Spleen (tissue), 11 donors: Measurements from ENCODE around the gene ZEB1. TPM values are rescaled to one million over a fixed set of nuclear protein-coding genes. Genes with fewer than 3 reads are reported as not detected.

Experiments
- DNase-seq: peaks from one replicate; pipeline ENCODE4 v3.0.0-alpha.2; 2020
- H3K27ac ChIP-seq, 8 donors: fragments of 200-600 bp; sonication (generic) in 7 of 8; 1 replicate in 4 of 8; 2 replicates in 4 of 8; pipeline versions ENCODE4 v1.5.0 to v1.8.0; 2016 to 2021; ENCODE audit warnings: inconsistent platforms in 4 of 8, mild to moderate bottlenecking in 4 of 8, moderate library complexity in 1 of 8
- H3K27me3 ChIP-seq, 7 donors: fragments of 200-600 bp; sonication (generic) in 6 of 7; replicated peaks in 1 of 7; 1 replicate in 4 of 7; 2 replicates in 3 of 7; pipeline versions ENCODE4 v1.5.0 to v1.8.0; 2016 to 2021; ENCODE audit warnings: inconsistent platforms in 3 of 7, mild to moderate bottlenecking in 1 of 7
- H3K36me3 ChIP-seq, 6 donors: fragments of 200-600 bp; sonication (generic) in 5 of 6; 1 replicate in 4 of 6; 2 replicates in 2 of 6; pipeline versions ENCODE4 v1.5.0 to v1.8.0; 2016 to 2021; ENCODE audit warnings: inconsistent platforms in 2 of 6
- H3K4me1 ChIP-seq, 6 donors: fragments of 200-600 bp; sonication (generic) in 5 of 6; 1 replicate in 3 of 6; 2 replicates in 3 of 6; pipeline versions ENCODE4 v1.5.0 to v1.8.0; 2016 to 2021; ENCODE audit warnings: inconsistent platforms in 3 of 6
- H3K4me3 ChIP-seq, 8 donors: fragments of 200-600 bp; sonication (generic) in 7 of 8; 1 replicate in 4 of 8; 2 replicates in 4 of 8; pipeline versions ENCODE4 v1.5.0 to v1.8.0; 2016 to 2021; ENCODE audit warnings: inconsistent platforms in 4 of 8, mild to moderate bottlenecking in 4 of 8, moderate library complexity in 2 of 8
- H3K9me3 ChIP-seq, 8 donors: fragments of 200-600 bp; sonication (generic) in 7 of 8; 1 replicate in 4 of 8; 2 replicates in 4 of 8; pipeline versions ENCODE4 v1.5.0 to v1.8.0; 2016 to 2021; ENCODE audit warnings: inconsistent platforms in 4 of 8
- CTCF ChIP-seq, 11 experiments: fragments of 200-600 bp in 7 of 11; fragments of 450-650 bp in 4 of 11; sonication (generic) in 4 of 11; IDR thresholded peaks in 8 of 11; conservative IDR thresholded peaks in 3 of 11; 1 replicate in 7 of 11; 2 replicates in 4 of 11; pipeline versions ENCODE4 v1.4.0 to v1.8.0; 2016 to 2021; ENCODE audit warnings: antibody characterized with exemption in 11 of 11, inconsistent platforms in 4 of 11, mild to moderate bottlenecking in 1 of 11
- POLR2A ChIP-seq, 3 donors: fragments of 450-650 bp; IDR thresholded peaks; one replicate each; pipeline ENCODE4 v1.5.1; 2017; ENCODE audit warnings: antibody characterized with exemption in 3 of 3, mild to moderate bottlenecking in 1 of 3
- POLR2AphosphoS5 ChIP-seq, 3 donors: sonication (generic); formaldehyde crosslinking; IDR thresholded peaks; one replicate each; pipeline ENCODE4 v1.5.1; 2017; ENCODE audit warnings: antibody characterized with exemption in 3 of 3
- WGBS, 5 donors: extraction: QIAGEN DNeasy Blood & Tissue Kit in 3 of 5; methylation state at CpG; one replicate each; pipeline versions ENCODE4 v1.1.5 to v1.1.7; 2013 to 2018; 5-methylcytosine and 5-hydroxymethylcytosine counted together
- intact Hi-C: fragments of 100-400 bp; cut with DNase I; formaldehyde crosslinking; loops from one replicate; pipeline ENCODE4 v1.15.0; 2023; ENCODE audit warnings: low total_unique reads
- polyA plus RNA-seq, 3 donors: library from polyadenylated mRNA; stranded (reverse); fragments of 200-250 nt; gene quantifications; one replicate each; pipeline ENCODE4 v1.2.1, GENCODE V29; 2013
- total RNA-seq, 7 donors: library from RNA; depleted of rRNA in 3 of 7; stranded (reverse); fragments of >200 nt in 3 of 7; fragmentation: NEBNext Ultra II Directional in 4 of 7; extraction: Animal tissue kit (Norgen Biotek cat#: 25700) in 4 of 7; gene quantifications; one replicate each; pipeline versions ENCODE4 v1.1.0 to v1.2.1, GENCODE V29; 2016 to 2021
- donor health status: healthy with polysubstance abuse.
- donor health status: DM: no; HTN: no; CAD: no; lungs with moderate emphysema.
- donor health status: DM: no; HTN: no; CAD: no.
- donor health status: Bipolar disorder and iron deficiency.
- donor health status: healthy.
- donor health status: DM: no; HTN: no; CAD: no.
- donor health status: DM: yes; HTN: yes; CAD: no.

Gene ZEB1
- total and polyA plus RNA-seq, 10 donors = 6.6 to 51.8 (median 44.6) TPM

- H3K4me1 ChIP-seq = no peaks in the 10 kb centered on the region
- H3K36me3 ChIP-seq = no peaks in the 10 kb centered on the region
- no peak for DNase-seq
- intact Hi-C loops = no loop called here
- H3K9me3 ChIP-seq = peaks cover 0 to 33% (median 13%) of the 10 kb centered on the region in 8 donors
- no peak for TF ChIP-seq POLR2A (IDR thresholded peaks at IDR 0.05)
- no peak for TF ChIP-seq POLR2AphosphoS5 (IDR thresholded peaks at IDR 0.05)
- TF ChIP-seq CTCF (IDR thresholded peaks at IDR 0.05 in 8 of 11, conservative IDR thresholded peaks at IDR 0.05 in 3 of 11) = no peak
- 90 to 97% (median 93%) methylated on average over 4 of the region's 4 CpGs for WGBS, 5 donors
- no peaks in the 10 kb centered on the region for H3K27me3 ChIP-seq
- H3K4me3 ChIP-seq = no peak overlapping the region
- no peak overlapping the region for H3K27ac ChIP-seq
Observed at GRCh38 chr10:31437959-31438358, 118.9 kb downstream of the ZEB1 start.

- no peak for DNase-seq
- 73 to 93% (median 93%) methylated on average over 2 of the region's 2 CpGs for WGBS, 5 donors
- H3K9me3 ChIP-seq = peaks cover 0 to 36% (median 17%) of the 10 kb centered on the region in 8 donors
- no peak overlapping the region for H3K27ac ChIP-seq
- H3K36me3 ChIP-seq = no peaks in the 10 kb centered on the region
- TF ChIP-seq POLR2A (IDR thresholded peaks at IDR 0.05) (no peak), POLR2AphosphoS5 (IDR thresholded peaks at IDR 0.05) (no peak), CTCF (IDR thresholded peaks at IDR 0.05 in 8 of 11, conservative IDR thresholded peaks at IDR 0.05 in 3 of 11) (no peak)
- intact Hi-C loops = no loop called here
- H3K27me3 ChIP-seq = no peaks in the 10 kb centered on the region
- no peak overlapping the region for H3K4me3 ChIP-seq
- H3K4me1 ChIP-seq = no peaks in the 10 kb centered on the region
Observed at GRCh38 chr10:31451766-31452165, 132.8 kb downstream of the ZEB1 start.

GRCh38 chr10:31456468-31456867 lies 137.5 kb downstream of the ZEB1 start:
- DNase-seq = no peak
- no peaks in the 10 kb centered on the region for H3K4me1 ChIP-seq
- H3K27me3 ChIP-seq = no peaks in the 10 kb centered on the region
- TF ChIP-seq POLR2AphosphoS5 (IDR thresholded peaks at IDR 0.05) (no peak), POLR2A (IDR thresholded peaks at IDR 0.05) (no peak), CTCF (IDR thresholded peaks at IDR 0.05 in 8 of 11, conservative IDR thresholded peaks at IDR 0.05 in 3 of 11) (no peak)
- H3K27ac ChIP-seq = no peak overlapping the region
- H3K4me3 ChIP-seq = no peak overlapping the region
- H3K36me3 ChIP-seq = peaks cover 0 to 11% (median 4%) of the 10 kb centered on the region in 6 donors
- intact Hi-C loops = no loop called here
- 90 to 97% (median 92%) methylated on average over 1 of the region's 1 CpG for WGBS, 5 donors
- peaks cover 0 to 12% (median 7%) of the 10 kb centered on the region in 8 donors for H3K9me3 ChIP-seq

GRCh38 chr10:31457858-31458257 lies 138.8 kb downstream of the ZEB1 start:
- intact Hi-C loops = no loop called here
- DNase-seq = no peak
- Histone ChIP-seq H3K9me3 (peaks cover 0 to 25% (median 18%) of the 10 kb centered on the region in 8 donors), H3K4me1 (no peaks in the 10 kb centered on the region), H3K27me3 (no peaks in the 10 kb centered on the region), H3K27ac (no peak overlapping the region), H3K36me3 (peaks cover 0 to 25% (median 15%) of the 10 kb centered on the region in 6 donors), H3K4me3 (no peak overlapping the region)
- TF ChIP-seq POLR2AphosphoS5 (IDR thresholded peaks at IDR 0.05) (no peak), CTCF (IDR thresholded peaks at IDR 0.05 in 8 of 11, conservative IDR thresholded peaks at IDR 0.05 in 3 of 11) (no peak)
- WGBS, 5 donors = 88 to 100% (median 93%) methylated on average over 1 of the region's 1 CpG
